WTC11 (cell line): Measurements from ENCODE around the gene TMEM253. TPM values are rescaled to one million over a fixed set of nuclear protein-coding genes. Genes with fewer than 3 reads are reported as not detected.

ENCODE experiments used
- ATAC-seq: fragments of 200-7000 bp; cut with Tn5 transposase; 2 replicates; pipeline ENCODE4 v1.10.0; 2021; ENCODE audit warnings: mild to moderate bottlenecking, moderate library complexity
- CTCF ChIA-PET: fragments of 300-600 bp; sonication (Branson Sonifier 250); formaldehyde crosslinking; loops from one replicate; lab custom pipeline; 2021; ENCODE audit warnings: antibody characterized with exemption; lab: Charles Lee
- POLR2A ChIA-PET: fragments of 350-600 bp; sonication (Branson Sonifier 250); formaldehyde crosslinking; loops from one replicate; lab custom pipeline; 2021; ENCODE audit warnings: antibody characterized with exemption; lab: Charles Lee
- DNase-seq: peaks from one replicate; pipeline ENCODE4 v3.0.0; 2021; ENCODE audit warnings: low spot score
- H3K27ac Mint-ChIP-seq: 2 replicates; pipeline ENCODE4 v1.8.0; 2021; ENCODE audit warnings: mixed read lengths
- H3K27me3 Mint-ChIP-seq: 2 replicates; pipeline ENCODE4 v1.8.0; 2021; ENCODE audit warnings: low read depth, mild to moderate bottlenecking, moderate library complexity, mixed read lengths
- H3K36me3 Mint-ChIP-seq: 2 replicates; pipeline ENCODE4 v1.8.0; 2021; ENCODE audit warnings: mixed read lengths
- H3K4me1 Mint-ChIP-seq: 2 replicates; pipeline ENCODE4 v1.8.0; 2022; ENCODE audit warnings: mixed read lengths
- H3K4me3 Mint-ChIP-seq: 2 replicates; pipeline ENCODE4 v1.8.0; 2021; ENCODE audit warnings: mild to moderate bottlenecking, moderate library complexity, mixed read lengths
- H3K9me3 Mint-ChIP-seq: 2 replicates; pipeline ENCODE4 v1.8.0; 2021; ENCODE audit warnings: mixed read lengths
- CBFB ChIP-seq: sonication (generic); formaldehyde crosslinking; IDR thresholded peaks from 2 replicates; pipeline ENCODE4 v1.8.1; 2022; ENCODE audit warnings: mild to moderate bottlenecking, low read depth, missing genetic modification reagents
- CTCF ChIP-seq: fragments of 200-600 bp; IDR thresholded peaks from 2 replicates; pipeline ENCODE4 v1.8.0; 2022; ENCODE audit warnings: antibody characterized with exemption
- E2F1 ChIP-seq: sonication (generic); formaldehyde crosslinking; IDR thresholded peaks from 2 replicates; pipeline ENCODE4 v1.8.0; 2022; ENCODE audit warnings: mild to moderate bottlenecking, missing genetic modification reagents
- FOXK1 ChIP-seq: sonication (generic); formaldehyde crosslinking; IDR thresholded peaks from 2 replicates; pipeline ENCODE4 v1.8.0; 2022; ENCODE audit warnings: mild to moderate bottlenecking, moderate library complexity, missing genetic modification reagents
- JUN ChIP-seq: sonication (generic); formaldehyde crosslinking; IDR thresholded peaks from 2 replicates; pipeline ENCODE4 v1.8.0; 2023; ENCODE audit warnings: mild to moderate bottlenecking, missing genetic modification reagents
- NFATC4 ChIP-seq: fragments of 250-450 bp; sonication (Bioruptor Pico); IDR thresholded peaks from 2 replicates; pipeline ENCODE4 v1.9.0; 2021; ENCODE audit warnings: mild to moderate bottlenecking
- PRRX2 ChIP-seq: fragments of 250-450 bp; sonication (Bioruptor Pico); IDR thresholded peaks from 2 replicates; pipeline ENCODE4 v1.8.0; 2021; ENCODE audit warnings: mild to moderate bottlenecking
- RELA ChIP-seq: sonication (generic); formaldehyde crosslinking; IDR thresholded peaks from 2 replicates; pipeline ENCODE4 v1.8.1; 2022; ENCODE audit warnings: missing genetic modification reagents, mild to moderate bottlenecking, borderline replicate concordance
- STAT6 ChIP-seq: sonication (generic); formaldehyde crosslinking; conservative IDR thresholded peaks from 2 replicates; pipeline ENCODE4 v1.8.1; 2023; ENCODE audit warnings: mild to moderate bottlenecking, low read depth, missing genetic modification reagents, moderate library complexity
- ZMAT4 ChIP-seq: fragments of 250-450 bp; sonication (Bioruptor Pico); IDR thresholded peaks from 2 replicates; pipeline ENCODE4 v1.9.0; 2021; ENCODE audit warnings: mild to moderate bottlenecking
- ZNF263 ChIP-seq: sonication (generic); formaldehyde crosslinking; IDR thresholded peaks from 2 replicates; pipeline ENCODE4 v1.8.1; 2022; ENCODE audit warnings: low read depth, mild to moderate bottlenecking, moderate library complexity, missing genetic modification reagents
- ZNF423 ChIP-seq: fragments of 250-450 bp; sonication (Bioruptor Pico); IDR thresholded peaks from 2 replicates; pipeline ENCODE4 v2.1.2; 2022; ENCODE audit warnings: mild to moderate bottlenecking, moderate library complexity
- ZNF532 ChIP-seq: fragments of 250-450 bp; sonication (Bioruptor Pico); IDR thresholded peaks from 2 replicates; pipeline ENCODE4 v1.9.0; 2021; ENCODE audit warnings: mild to moderate bottlenecking, borderline replicate concordance
- ZNF671 ChIP-seq: fragments of 250-450 bp; sonication (Bioruptor Pico); IDR thresholded peaks from 2 replicates; pipeline ENCODE4 v1.8.0; 2021; ENCODE audit warnings: mild to moderate bottlenecking
- total RNA-seq: library from RNA; stranded (reverse); gene quantifications from 3 replicates; pipeline ENCODE4 v1.2.3, GENCODE V29; 2021

The TMEM253 gene
- total RNA-seq, 1 experiment from 2014 or later, result 1.7 TPM

GRCh38 chr14:21112255-21112654 is 11.4 kb downstream of the TMEM253 start:
- DNase-seq (no peak), ATAC-seq (no peak)
- H3K9me3 Mint-ChIP-seq, result no peaks in the 10 kb centered on the region
- POLR2A ChIA-PET, result interaction anchor here (1.6 kb wide), 1 partner anchor 41 kb away, joined by 3 read pairs; no protein-coding TSS in a partner anchor
- no peak for TF ChIP-seq FOXK1
- TF ChIP-seq ZNF532 (CRISPR knock-in tag), result no peak
- TF ChIP-seq CTCF, result no peak
- no peak for TF ChIP-seq STAT6 (CRISPR knock-in tag)
- TF ChIP-seq E2F1 (CRISPR knock-in tag), result no peak
- TF ChIP-seq, all 79 proteins: peak for 0
- no peaks in the 10 kb centered on the region for H3K36me3 Mint-ChIP-seq
- CTCF ChIA-PET, result interaction anchor here (0.5 to 1.1 kb wide), 5 partner anchors 14 to 442 kb away, joined by 3 to 5 read pairs (median 3); partner anchors contain the start of gene ZNF219
- H3K27ac Mint-ChIP-seq, result no peak overlapping the region
- H3K4me3 Mint-ChIP-seq, result no peak overlapping the region
- H3K27me3 Mint-ChIP-seq, result no peaks in the 10 kb centered on the region
- H3K4me1 Mint-ChIP-seq, result peaks cover 24% of the 10 kb centered on the region

- POLR2A ChIA-PET, result no interaction called here
- TF ChIP-seq PRRX2 (CRISPR knock-in tag) (no peak), NFATC4 (CRISPR knock-in tag) (no peak), JUN (CRISPR knock-in tag) (no peak), ZNF263 (no peak), ZNF423 (CRISPR knock-in tag) (no peak), ZMAT4 (CRISPR knock-in tag) (no peak), ZNF671 (CRISPR knock-in tag) (no peak), RELA (CRISPR knock-in tag) (no peak), CBFB (CRISPR knock-in tag) (no peak)
- H3K4me1 Mint-ChIP-seq, result peaks cover 22% of the 10 kb centered on the region
- H3K9me3 Mint-ChIP-seq, result no peaks in the 10 kb centered on the region
- CTCF ChIA-PET, result interaction anchor here (1.1 kb wide), 1 partner anchor 45 kb away, joined by 3 read pairs; no protein-coding TSS in a partner anchor
- DNase-seq (no peak), ATAC-seq (no peak)
- no peaks in the 10 kb centered on the region for H3K36me3 Mint-ChIP-seq
- no peak overlapping the region for H3K27ac Mint-ChIP-seq
- no peak overlapping the region for H3K4me3 Mint-ChIP-seq
- H3K27me3 Mint-ChIP-seq, result no peaks in the 10 kb centered on the region
Observed at GRCh38 chr14:21113369-21113768, 12.5 kb downstream of the TMEM253 start.
